Glutamatergic neuron (in vitro differentiated cells): ENCODE results near the gene HPD. TPM values are rescaled to one million over a fixed set of nuclear protein-coding genes. Genes with fewer than 3 reads are reported as not detected.

Experiments
- DNase-seq: peaks from one replicate; pipeline ENCODE4 v3.0.0; 2022
- H3K27ac Mint-ChIP-seq: one replicate; pipeline ENCODE4 v1.8.0; 2020; ENCODE audit warnings: mild to moderate bottlenecking, mixed read lengths, inconsistent platforms; ENCODE audit not compliant: unreplicated experiment
- H3K27me3 Mint-ChIP-seq: one replicate; pipeline ENCODE4 v1.8.0; 2020; ENCODE audit warnings: mild to moderate bottlenecking, moderate library complexity, mixed read lengths, inconsistent platforms; ENCODE audit not compliant: unreplicated experiment
- H3K36me3 Mint-ChIP-seq: one replicate; pipeline ENCODE4 v1.8.0; 2020; ENCODE audit warnings: mild to moderate bottlenecking, mixed read lengths, inconsistent platforms; ENCODE audit not compliant: unreplicated experiment
- H3K4me1 Mint-ChIP-seq: one replicate; pipeline ENCODE4 v1.8.0; 2020; ENCODE audit warnings: mild to moderate bottlenecking, low read depth, mixed read lengths, inconsistent platforms; ENCODE audit not compliant: unreplicated experiment
- H3K4me3 Mint-ChIP-seq: one replicate; pipeline ENCODE4 v1.8.0; 2020; ENCODE audit warnings: mild to moderate bottlenecking, mixed read lengths, inconsistent platforms; ENCODE audit not compliant: unreplicated experiment
- H3K9me3 Mint-ChIP-seq: one replicate; pipeline ENCODE4 v1.8.0; 2020; ENCODE audit warnings: mild to moderate bottlenecking, moderate library complexity, mixed read lengths, inconsistent platforms; ENCODE audit not compliant: unreplicated experiment
- CTCF ChIP-seq: fragments of 200-600 bp; sonication (generic); IDR thresholded peaks from one replicate; pipeline ENCODE4 v1.5.0; 2021; ENCODE audit not compliant: partially characterized antibody, unreplicated experiment
- total RNA-seq: library from RNA; stranded (reverse); fragmentation: NEBNext Ultra II Directional; extraction: Animal tissue kit (Norgen Biotek cat#: 25700); gene quantifications from one replicate; pipeline ENCODE4 v1.2.1, GENCODE V29; 2021; ENCODE audit not compliant: unreplicated experiment

HPD gene
- total RNA-seq, 1 donor from 2014 or later: not detected

- H3K36me3 Mint-ChIP-seq: peaks cover 13% of the 10 kb centered on the region
- H3K4me3 Mint-ChIP-seq: peak overlapping the region; percentile 97
- TF ChIP-seq CTCF: no peak
- H3K27ac Mint-ChIP-seq: peak overlapping the region; percentile 33
- H3K4me1 Mint-ChIP-seq: peaks cover 13% of the 10 kb centered on the region
- peaks cover 29% of the 10 kb centered on the region for H3K9me3 Mint-ChIP-seq
- DNase-seq: no peak
- peaks cover 21% of the 10 kb centered on the region for H3K27me3 Mint-ChIP-seq
Observed at GRCh38 chr12:121805171-121806008, 53.3 kb downstream of the HPD start.

GRCh38 chr12:121804417-121805111 is 54.1 kb downstream of the HPD start:
- peaks cover 23% of the 10 kb centered on the region for H3K27me3 Mint-ChIP-seq
- peaks cover 31% of the 10 kb centered on the region for H3K9me3 Mint-ChIP-seq
- H3K36me3 Mint-ChIP-seq: peaks cover 13% of the 10 kb centered on the region
- H3K4me3 Mint-ChIP-seq: peak overlapping the region; percentile 88
- DNase-seq: no peak
- H3K27ac Mint-ChIP-seq: peak overlapping the region; percentile 85
- TF ChIP-seq CTCF: no peak
- peaks cover 13% of the 10 kb centered on the region for H3K4me1 Mint-ChIP-seq

GRCh38 chr12:121803861-121804416 is 54.7 kb downstream of the HPD start, which contains the start of gene SETD1B:
TSS of gene SETD1B (plus strand) at chr12:121804009. CDS start at chr12:121804738, 729 bp downstream.
- peak within 1 kb of the TSS; percentile 99 for H3K27ac Mint-ChIP-seq
- H3K36me3 Mint-ChIP-seq: peaks cover 9% of the 10 kb centered on the region
- H3K4me1 Mint-ChIP-seq: peaks cover 13% of the 10 kb centered on the region
- peaks cover 28% of the 10 kb centered on the region for H3K27me3 Mint-ChIP-seq
- peak within 1 kb of the TSS; percentile 98 for H3K4me3 Mint-ChIP-seq
- peak; percentile 65 for DNase-seq
- peaks cover 37% of the 10 kb centered on the region for H3K9me3 Mint-ChIP-seq
- no peak for TF ChIP-seq CTCF

GRCh38 chr12:121802843-121803698 is 55.6 kb downstream of the HPD start:
- peaks cover 43% of the 10 kb centered on the region for H3K9me3 Mint-ChIP-seq
- peaks cover 9% of the 10 kb centered on the region for H3K36me3 Mint-ChIP-seq
- peaks cover 35% of the 10 kb centered on the region for H3K27me3 Mint-ChIP-seq
- peak overlapping the region; percentile 99 for H3K27ac Mint-ChIP-seq
- peak overlapping the region; percentile 98 for H3K4me3 Mint-ChIP-seq
- H3K4me1 Mint-ChIP-seq: peaks cover 19% of the 10 kb centered on the region
- DNase-seq: peak; percentile 89
- no peak for TF ChIP-seq CTCF
